Mucosa of rectum (tissue), 2 donors: ENCODE measurements around the gene FOXF2.

Experiments used
- H3K27ac ChIP-seq, 2 donors: one replicate each; pipeline ENCODE4 v1.7.0; 2013; ENCODE audit warnings: inconsistent platforms in 2 of 2, low read depth in 2 of 2, low read length in 2 of 2
- H3K27me3 ChIP-seq, 2 donors: one replicate each; pipeline ENCODE4 v1.7.0; 2013; ENCODE audit warnings: low read length in 2 of 2; ENCODE audit not compliant: control insufficient read depth in 2 of 2, insufficient read depth in 2 of 2
- H3K36me3 ChIP-seq, 2 donors: one replicate each; pipeline ENCODE4 v1.7.0; 2013; ENCODE audit warnings: low read length in 2 of 2; ENCODE audit not compliant: control insufficient read depth in 2 of 2, insufficient read depth in 2 of 2
- H3K4me1 ChIP-seq, 2 donors: one replicate each; pipeline ENCODE4 v1.7.0; 2013; ENCODE audit warnings: low read length in 2 of 2, mild to moderate bottlenecking in 1 of 2; ENCODE audit not compliant: control insufficient read depth in 2 of 2, insufficient read depth in 2 of 2
- H3K4me3 ChIP-seq, 2 donors: one replicate each; pipeline ENCODE4 v1.7.0; 2013; ENCODE audit warnings: low read length in 2 of 2
- H3K9ac ChIP-seq, 2 donors: one replicate each; pipeline ENCODE4 v1.7.0; 2013; ENCODE audit warnings: low read length in 2 of 2, low read depth in 1 of 2, mild to moderate bottlenecking in 1 of 2
- H3K9me3 ChIP-seq, 2 donors: one replicate each; pipeline ENCODE4 v1.7.0; 2013; ENCODE audit warnings: low read length in 2 of 2; ENCODE audit not compliant: control insufficient read depth in 2 of 2
- donor health status: healthy.
- donor health status: Normal muscosa, but diverticular disease.

FOXF2 gene

DNA sequence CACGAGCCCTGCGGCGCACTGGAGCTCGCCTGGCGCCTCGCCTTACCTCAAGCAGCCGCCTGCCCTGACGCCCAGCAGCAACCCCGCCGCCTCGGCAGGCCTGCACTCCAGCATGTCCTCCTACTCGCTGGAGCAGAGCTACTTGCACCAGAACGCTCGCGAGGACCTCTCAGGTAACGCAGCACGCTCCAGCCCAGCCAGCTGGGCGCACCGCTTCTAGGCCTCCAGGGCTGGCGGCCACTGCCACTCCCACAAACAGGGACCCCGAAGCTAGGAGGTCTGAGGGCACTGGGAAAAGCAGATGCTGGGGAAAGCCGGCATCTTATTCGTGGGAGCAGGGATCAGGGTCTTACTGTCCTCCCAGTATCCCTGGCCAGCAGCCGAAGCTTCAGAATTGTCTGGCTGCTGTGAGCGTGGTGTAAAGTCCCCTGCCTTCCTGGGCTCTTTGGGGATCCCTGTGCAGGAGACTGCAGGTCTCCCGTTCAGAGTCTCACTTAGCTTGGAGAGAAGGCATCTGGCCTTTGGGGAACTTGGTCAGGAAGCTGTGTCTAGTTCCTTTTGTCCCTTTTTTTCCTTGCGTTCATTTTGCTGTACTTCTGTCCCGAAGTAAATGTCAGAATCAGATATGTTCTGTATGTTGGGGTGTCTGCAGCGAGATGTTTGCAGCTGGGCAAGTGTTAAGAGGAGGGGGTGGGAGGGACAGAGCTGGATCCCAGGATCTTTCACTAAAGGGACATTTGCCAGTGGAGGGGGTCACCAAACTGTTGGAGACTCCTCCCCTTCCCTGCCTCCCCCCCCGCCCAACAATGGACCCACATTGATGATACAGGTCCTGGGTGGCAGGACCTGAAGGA lies 1.8 kb downstream of the FOXF2 start:
- Histone ChIP-seq H3K27ac (peak overlapping the region; percentile 66 to 74), H3K4me1 (no peaks in the 10 kb centered on the region), H3K4me3 (peak overlapping the region; percentile 45 to 53), H3K36me3 (no peaks in the 10 kb centered on the region), H3K9ac (peak overlapping the region; percentile 14 to 68), H3K27me3 (peaks cover 36 to 58% of the 10 kb centered on the region in 2 donors), H3K9me3 (no peaks in the 10 kb centered on the region)

DNA sequence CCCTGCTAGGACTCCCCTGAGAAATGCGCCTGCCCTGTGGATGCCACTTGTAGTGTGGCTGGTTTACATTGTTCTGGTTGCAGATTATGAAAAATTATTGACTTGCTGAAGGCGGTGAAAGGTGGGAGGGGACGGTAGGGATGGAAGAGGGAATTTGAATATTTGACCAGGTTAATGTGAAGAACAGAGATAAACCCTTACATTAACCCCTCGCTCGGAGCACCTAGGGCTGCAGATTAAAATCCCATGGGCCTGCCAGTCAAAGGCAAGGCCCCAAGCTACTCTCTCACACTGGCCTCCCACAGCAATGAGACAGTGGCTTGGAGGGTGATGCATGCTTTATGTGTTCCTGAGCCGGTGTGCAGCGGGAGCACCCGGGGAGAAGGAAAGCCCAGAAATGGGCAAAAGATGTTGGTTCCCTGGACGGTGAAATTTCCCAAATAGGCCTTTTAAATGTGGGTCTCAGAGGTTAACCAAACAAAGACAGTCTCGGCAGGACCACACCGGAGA lies 2.5 kb downstream of the FOXF2 start:
- Histone ChIP-seq H3K9ac (peak overlapping the region; percentile 54 to 68), H3K27me3 (peaks cover 31 to 56% of the 10 kb centered on the region in 2 donors), H3K27ac (peak overlapping the region; percentile 66 to 74), H3K4me1 (no peaks in the 10 kb centered on the region), H3K4me3 (peak overlapping the region; percentile 45 to 53), H3K9me3 (no peaks in the 10 kb centered on the region), H3K36me3 (no peaks in the 10 kb centered on the region)

DNA sequence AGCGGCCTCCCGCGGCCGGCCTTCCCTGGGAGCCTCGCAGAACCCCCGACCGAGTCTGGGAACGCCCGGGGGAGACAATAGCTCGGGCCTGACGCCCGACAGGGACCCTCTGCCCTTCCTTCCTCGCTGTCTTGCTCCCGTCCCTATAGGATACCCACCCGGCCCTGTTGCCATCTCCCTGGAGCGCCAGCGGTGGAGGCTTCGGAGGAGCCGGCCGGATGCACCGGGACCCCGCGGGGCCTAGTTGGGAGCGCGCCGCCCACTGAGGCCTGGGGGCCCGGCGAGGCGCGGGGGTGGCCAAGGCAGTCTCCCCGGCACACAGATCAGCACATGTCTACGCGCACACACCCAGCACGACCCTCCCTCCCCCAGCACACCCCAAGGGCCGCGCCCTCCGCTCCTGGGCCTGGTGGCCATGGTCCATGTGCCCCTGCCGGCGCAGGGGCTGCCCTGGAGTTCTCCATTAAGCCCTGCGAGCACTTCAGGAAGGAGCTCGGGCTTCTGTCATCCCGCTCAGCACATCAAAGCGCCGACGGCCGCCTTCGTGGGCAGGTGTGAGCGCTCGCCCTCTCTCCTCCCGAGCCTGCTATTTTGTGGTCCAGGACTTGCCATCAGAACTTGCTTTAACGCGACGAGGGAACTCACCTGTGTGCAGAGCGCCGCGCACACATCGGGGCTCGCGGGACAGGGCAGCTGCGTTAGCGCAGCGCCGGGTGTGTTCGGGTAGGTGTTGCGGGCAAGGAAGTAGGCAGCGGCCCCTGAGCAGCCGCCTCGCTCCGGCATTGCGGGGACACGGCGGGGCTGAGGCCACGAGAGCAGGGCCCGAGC lies 3.7 kb downstream of the FOXF2 start:
- peak overlapping the region; percentile 45 to 53 for H3K4me3 ChIP-seq
- H3K27me3 ChIP-seq = peaks cover 30 to 60% of the 10 kb centered on the region in 2 donors
- H3K36me3 ChIP-seq = no peaks in the 10 kb centered on the region
- peak overlapping the region; percentile 66 to 74 for H3K27ac ChIP-seq
- peak overlapping the region in 1 of 2 donors; percentile 56 for H3K9ac ChIP-seq
- H3K9me3 ChIP-seq = no peaks in the 10 kb centered on the region
- H3K4me1 ChIP-seq = no peaks in the 10 kb centered on the region

DNA sequence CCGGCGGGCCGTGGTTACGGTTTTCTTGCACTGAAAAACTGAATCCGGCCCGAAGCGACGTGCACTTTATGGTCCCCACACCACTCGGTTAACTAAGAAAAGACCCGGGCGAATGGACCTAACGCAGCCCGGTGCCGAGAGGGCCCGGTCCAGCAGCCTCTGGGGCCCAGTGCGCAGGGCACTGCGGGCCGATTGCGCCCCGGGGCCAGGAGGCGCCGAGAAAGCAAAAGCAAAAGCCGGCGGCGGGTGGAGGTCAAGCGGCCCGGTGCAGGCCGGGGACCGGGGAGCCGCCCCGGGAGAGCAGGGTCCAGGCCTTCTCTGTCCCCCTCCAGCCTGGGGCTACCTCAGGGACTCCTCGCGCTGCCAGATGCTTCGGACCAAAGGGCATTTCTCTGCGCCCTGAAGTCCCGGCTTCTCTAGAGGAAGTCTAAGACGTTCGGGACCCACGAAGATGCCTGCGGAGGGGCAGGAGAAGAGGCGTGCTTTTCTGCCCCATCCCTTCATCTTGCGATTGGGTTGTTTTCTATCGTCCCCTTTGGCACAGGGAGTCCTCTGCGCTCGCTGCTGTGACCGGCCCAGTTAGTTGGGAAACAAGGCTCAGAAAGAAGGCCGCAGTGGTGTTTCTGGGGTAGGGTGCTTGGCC lies 4.4 kb downstream of the FOXF2 start:
- Histone ChIP-seq H3K27ac (peak overlapping the region; percentile 66 to 74), H3K4me1 (no peaks in the 10 kb centered on the region), H3K9ac (peak overlapping the region in 1 of 2 donors; percentile 56)

DNA sequence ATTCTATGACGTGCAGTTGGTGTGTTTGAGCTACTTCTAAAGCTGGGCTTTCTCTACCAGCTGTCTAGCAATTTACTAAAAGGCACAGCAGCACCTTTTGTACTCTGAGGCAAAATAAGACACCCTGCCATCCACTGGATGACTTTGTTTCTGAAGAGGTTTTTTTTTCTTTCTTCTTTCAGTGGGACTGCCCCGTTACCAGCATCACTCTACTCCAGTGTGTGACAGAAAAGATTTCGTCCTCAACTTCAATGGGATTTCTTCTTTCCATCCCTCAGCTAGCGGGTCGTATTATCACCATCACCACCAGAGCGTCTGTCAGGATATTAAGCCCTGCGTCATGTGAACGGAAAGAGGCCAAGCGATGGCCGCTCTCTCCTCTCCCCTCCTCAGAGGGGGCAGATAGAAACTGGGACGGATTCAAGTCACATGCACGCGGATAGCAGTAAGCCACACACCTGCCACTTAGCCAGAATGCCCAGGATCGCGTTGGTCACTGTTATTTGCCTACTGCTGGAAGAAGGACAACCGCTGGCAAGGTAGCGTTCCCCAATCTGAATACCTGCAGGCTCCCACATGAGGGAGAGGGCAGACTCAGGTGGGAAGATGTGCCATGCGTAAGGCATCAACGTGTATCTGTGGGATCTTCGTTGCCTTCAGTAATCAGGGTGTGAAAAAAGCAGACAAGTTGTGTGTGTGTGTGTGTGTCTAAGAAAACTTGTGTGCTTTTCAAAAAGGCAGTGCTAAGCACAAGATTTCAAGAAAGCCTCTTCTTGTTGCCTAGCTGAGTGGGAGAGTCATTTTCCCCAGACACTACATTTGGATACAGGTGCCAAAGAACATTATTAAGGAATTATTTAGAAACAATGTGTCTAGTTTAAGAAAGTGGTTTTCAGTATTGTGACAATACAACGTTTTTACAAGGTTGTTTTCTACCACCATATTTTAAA lies 5.4 kb downstream of the FOXF2 start:
- Histone ChIP-seq H3K9ac (peak overlapping the region; percentile 42 to 49), H3K36me3 (no peaks in the 10 kb centered on the region), H3K27me3 (peaks cover 30 to 55% of the 10 kb centered on the region in 2 donors), H3K4me1 (no peaks in the 10 kb centered on the region), H3K9me3 (no peaks in the 10 kb centered on the region), H3K4me3 (peak overlapping the region; percentile 15 to 59), H3K27ac (peak overlapping the region; percentile 66 to 74)

More for the DNA sequence above, 4.4 kb downstream of the FOXF2 start:
- Histone ChIP-seq H3K9me3 (no peaks in the 10 kb centered on the region), H3K4me3 (peak overlapping the region; percentile 45 to 59), H3K36me3 (no peaks in the 10 kb centered on the region), H3K27me3 (peaks cover 30 to 55% of the 10 kb centered on the region in 2 donors)

DNA sequence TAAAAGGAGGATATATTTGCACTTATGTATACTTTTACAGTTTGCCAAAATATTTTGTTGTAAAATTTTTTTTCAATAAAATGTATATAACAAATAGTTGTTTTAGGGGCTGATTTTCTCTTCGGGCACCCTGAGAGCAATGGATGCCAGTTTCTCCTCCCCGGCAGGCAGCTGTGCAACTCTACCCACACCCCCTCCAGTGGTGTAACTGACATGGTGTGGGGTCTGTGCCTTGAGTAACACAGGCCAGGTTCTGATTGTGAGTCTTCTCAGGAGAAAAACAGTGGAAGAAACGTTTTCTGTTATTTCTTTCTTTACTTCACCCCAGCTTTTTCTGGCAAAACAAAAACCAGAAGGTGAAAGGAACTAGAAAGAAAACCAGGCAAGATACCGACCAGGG lies 6.1 kb downstream of the FOXF2 start:
- Histone ChIP-seq H3K4me1 (no peaks in the 10 kb centered on the region), H3K27me3 (peaks cover 30 to 55% of the 10 kb centered on the region in 2 donors), H3K36me3 (no peaks in the 10 kb centered on the region), H3K27ac (peak overlapping the region; percentile 45 to 74), H3K4me3 (no peak overlapping the region), H3K9me3 (no peaks in the 10 kb centered on the region), H3K9ac (peak overlapping the region; percentile 35 to 39)

DNA sequence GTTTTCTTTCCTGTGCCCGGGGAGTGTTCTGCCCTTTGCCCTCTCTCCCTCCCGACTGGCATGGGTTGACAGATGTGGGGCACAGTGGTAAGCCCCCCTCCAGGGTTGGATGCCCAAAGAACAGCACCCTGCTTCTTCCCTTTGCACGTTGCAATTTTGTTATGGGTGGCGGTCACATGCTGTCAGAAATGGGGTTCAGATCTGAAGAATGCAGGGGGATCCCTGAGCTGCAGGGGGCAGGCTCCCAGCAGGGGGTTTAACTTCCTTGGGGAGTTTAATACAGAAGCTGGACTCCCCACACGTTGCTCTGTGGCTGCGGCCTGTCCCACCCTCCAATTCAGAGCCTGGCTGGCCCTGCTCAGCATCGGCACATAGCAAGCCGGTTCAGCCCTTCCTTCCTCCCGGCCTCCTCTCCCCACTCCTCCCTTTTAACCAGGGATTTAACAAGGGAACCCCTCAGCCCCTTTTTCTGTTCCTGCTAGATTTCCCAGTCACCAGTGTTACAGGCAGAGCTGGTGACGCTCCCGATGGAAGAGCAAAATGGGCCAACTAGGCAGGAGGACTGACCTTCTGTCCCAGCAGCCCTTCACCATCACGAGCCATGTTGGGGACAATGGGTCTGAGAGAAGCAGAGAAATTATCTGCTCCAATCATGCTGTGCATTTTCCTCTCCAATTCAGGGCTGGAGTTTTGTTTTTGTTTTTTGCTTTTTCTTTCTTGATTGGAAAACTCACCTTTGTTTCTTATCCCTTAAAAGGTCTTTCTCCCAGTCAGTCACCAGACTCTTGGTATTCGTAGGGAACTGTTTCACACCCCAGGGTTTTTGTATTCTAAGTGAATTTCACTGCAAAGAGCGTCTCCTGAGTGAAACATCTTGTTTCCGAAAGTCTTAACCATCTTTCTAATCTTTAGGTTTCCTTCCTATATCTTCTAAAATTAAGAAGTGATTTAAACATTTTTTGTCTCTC lies 6.8 kb downstream of the FOXF2 start:
- Histone ChIP-seq H3K27me3 (peaks cover 25 to 50% of the 10 kb centered on the region in 2 donors), H3K9me3 (no peaks in the 10 kb centered on the region), H3K27ac (peak overlapping the region; percentile 45 to 71), H3K4me3 (no peak overlapping the region), H3K36me3 (no peaks in the 10 kb centered on the region), H3K9ac (peak overlapping the region in 1 of 2 donors; percentile 39), H3K4me1 (no peaks in the 10 kb centered on the region)

DNA sequence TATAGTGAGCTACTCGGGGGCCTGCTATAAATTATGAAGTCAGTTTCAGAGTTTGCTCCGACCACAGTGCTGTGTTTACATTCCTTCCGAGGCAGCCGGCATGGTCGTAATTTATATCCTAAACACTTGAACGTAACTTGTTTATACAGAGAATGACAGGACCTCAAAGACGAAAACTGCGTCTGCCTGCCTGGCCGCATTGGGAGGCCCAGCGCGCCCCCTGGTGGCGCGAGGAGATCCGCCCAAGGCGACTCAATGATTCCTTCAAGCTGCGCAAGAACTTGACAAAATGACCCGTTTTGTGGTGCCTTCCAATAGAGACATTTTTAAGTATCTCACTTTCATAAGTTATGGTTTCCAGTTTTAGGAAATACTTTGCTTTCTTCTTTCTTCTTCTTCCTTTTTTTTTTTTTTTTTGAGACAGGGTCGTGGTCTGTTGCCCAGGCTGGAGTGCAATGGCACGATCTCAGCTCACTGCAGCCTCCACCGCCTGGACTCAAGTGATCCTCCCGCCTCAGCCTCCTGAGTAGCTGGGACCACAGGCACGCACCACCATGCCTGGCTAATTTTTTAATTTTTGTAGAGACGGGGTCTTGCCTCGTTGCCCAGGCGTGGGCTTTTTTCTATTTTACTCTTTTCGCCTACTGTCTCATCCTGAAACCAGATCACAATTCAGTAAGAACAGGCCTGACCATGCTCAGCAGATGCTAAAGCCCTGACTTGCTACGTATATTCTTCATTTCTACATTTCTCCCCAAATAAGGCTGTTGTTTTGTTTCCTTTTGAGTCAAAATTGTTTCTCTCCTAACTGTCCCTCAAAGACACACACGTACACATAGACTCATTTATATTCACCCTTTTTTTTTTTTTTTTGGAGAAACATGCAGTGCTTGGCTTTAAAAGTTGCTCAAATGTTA lies 7.8 kb downstream of the FOXF2 start:
- peak overlapping the region in 1 of 2 donors; percentile 71 for H3K27ac ChIP-seq
- H3K27me3 ChIP-seq = peaks cover 25 to 46% of the 10 kb centered on the region in 2 donors
- H3K4me3 ChIP-seq = no peak overlapping the region
- H3K9me3 ChIP-seq = no peaks in the 10 kb centered on the region
- H3K36me3 ChIP-seq = no peaks in the 10 kb centered on the region
- peak overlapping the region in 1 of 2 donors; percentile 17 for H3K9ac ChIP-seq
- H3K4me1 ChIP-seq = no peaks in the 10 kb centered on the region
